Activated CD4-positive, alpha-beta T cell treated with anti-CD3 and anti-CD28 coated beads for 1 hour (primary cell): Measurements from ENCODE around the gene APOH.
"Not testable (repeated sequence)": the region's sequence is repeated elsewhere in the genome, so short reads cannot be mapped to it uniquely, and the experiment has no call there.

ENCODE experiments used
- DNase-seq: peaks from one replicate; pipeline ENCODE4 v3.0.0-alpha.2; 2020

Gene APOH, protein sequence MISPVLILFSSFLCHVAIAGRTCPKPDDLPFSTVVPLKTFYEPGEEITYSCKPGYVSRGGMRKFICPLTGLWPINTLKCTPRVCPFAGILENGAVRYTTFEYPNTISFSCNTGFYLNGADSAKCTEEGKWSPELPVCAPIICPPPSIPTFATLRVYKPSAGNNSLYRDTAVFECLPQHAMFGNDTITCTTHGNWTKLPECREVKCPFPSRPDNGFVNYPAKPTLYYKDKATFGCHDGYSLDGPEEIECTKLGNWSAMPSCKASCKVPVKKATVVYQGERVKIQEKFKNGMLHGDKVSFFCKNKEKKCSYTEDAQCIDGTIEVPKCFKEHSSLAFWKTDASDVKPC

DNA sequence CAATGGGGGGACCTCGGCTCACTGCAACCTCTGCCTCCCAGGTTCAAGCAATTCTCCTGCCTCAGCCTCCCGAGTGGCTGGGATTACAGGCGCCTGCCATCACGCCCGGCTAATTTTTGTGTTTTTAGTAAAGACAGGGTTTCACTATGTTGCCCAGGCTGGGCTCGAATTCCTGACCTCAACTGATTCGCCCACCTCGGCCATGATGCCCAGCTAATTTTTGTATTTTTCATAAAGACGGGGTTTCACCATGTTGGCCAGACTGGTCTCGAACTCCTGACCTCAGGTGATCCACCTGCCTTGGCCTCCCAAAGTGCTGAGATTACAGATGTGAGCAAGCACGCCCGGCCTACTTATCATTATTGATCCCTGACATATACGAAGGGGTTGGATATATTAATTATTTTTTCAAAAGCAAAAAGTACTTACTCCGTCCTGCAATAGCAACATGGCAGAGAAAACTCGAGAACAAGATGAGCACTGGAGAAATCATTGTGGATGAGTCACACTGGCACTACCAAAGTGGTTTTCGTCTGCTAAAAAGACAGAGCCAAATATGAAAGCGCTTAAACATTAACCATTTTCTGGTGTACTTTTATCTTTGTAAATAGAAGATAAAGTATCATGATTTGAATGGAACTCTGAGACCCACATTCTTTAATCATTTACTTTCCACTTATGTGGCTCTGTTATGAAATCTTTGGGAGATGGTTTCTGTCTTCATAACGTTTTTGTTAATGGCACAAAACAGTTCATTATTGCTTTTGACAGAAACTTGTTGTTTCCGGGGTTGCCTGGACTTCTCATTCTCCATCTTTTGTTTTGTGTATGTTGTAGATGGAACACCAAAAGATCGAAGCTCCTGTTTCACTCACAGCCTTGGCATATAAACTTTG, at the start of gene APOH:
Gene APOH, minus strand, starts transcription at position 529 of the 896 bp plus-strand sequence. Its CDS starts 36 bp downstream, at position 493.
- no peak for DNase-seq

DNA sequence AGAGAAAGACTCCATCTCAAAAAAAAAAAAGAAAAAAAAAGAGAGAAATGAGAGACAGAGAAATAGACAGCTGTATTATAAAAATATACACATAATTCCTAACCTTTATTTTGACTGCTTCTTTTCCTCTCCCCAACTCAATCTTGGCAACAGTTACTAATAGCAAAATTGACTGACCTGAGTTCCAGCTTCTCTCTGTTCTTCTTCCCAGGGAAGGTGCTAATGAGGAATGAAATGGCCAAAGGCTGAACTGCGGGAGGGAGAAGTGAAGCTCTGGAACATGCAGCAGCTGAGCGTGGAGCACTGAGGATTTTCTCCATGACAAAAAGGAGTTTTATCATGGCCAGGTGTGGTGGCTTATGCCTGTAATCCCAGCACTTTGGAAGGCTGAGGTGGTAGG, 48.0 kb upstream of the APOH start:
- no peak for DNase-seq

DNA sequence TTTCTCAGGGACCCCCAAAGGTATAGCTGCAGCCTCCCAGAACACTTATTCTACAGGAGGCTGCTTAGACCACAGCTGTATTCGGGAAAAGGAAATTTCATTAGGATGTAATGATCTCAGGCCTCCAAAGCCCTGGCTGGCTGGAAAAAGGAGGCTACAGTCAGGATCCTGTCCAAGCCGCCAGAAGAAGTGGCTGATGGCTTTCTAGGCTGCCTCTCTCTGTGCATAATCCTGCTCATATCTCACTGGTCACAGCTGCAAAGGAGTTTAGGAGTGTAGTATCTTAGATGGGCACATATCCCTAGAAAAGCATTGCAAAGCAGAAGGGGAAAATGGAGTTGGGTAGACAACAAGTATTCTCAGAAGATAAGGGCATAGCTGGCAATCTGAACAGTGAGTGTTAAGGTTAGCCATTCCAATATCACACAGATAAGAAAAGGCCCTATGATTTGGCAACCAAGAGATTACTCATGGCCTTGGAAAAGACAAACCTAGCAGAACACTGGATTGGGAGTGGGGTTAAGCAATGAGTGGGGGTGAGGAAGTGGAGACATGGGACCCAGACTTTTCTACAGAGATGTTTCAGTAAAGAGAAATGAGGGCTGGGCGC, 47.2 kb upstream of the APOH start:
- DNase-seq = no peak

DNA sequence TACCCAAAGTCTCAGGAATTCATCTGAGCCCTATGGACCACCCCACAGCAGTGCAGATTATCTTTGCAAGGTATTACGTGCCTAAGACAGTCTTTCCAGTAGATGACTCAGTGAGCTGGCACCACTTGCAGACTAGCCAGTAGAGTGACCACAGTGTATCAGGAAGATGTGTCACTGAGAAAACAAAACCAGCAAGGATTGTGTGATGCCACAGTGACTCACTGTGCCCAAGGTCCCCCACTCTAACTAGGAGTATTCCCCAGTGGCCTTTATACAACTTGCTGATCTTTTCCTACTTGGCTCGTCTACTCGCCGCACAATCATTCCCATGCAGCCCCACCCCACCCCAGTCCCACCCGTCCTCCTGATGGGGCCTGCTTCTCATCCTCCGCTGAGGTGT, 46.4 kb upstream of the APOH start:
- no peak for DNase-seq

DNA sequence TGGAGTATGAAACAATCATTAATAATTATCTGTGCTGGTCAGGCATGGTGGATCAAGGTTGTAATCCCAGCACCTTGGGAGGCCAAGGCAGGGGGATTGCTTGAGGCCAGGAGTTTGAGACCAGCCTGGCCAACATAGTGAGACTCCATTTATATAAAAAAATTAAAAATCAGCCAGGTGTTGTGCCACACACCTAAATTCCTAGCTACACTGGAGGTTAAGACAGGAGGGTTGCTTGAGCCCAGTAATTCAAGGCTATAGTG, 44.3 kb upstream of the APOH start:
- DNase-seq = no peak

DNA sequence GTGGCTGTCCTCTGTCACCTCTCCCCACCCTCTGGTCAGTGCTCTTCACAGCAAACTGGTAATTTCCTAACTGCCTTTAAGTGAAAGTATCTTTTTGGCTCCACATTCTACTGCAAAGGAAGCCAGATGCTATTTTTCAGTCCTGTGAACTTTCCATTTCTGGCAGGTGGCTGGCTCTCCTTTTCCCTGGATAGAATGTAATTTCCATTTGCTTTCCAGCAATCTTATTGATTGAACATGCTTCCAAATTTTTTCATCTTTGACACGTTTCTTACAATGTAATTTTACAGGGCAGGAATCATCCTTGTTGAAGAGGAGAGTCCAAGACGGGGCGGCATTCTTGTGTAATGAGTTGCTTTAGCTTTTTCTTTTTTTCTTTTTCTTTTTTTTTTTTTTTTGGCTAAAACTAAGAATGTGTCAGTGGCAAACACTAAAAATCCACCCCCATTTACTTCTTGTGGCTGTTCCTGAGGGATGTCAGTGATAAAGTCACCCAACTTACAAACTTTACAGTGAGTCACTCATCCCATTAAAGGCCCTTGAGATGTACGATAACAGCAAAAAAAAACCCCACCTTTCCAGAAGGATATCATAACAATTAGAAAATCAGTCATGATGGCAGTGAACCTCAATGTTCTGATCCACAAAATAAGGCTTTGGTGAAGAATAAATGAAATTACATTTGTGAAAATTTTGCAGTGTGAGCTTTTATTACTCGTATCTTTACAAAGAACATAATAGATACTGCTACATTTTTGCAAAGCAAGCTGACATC, 43.8 kb upstream of the APOH start:
- DNase-seq = no peak

DNA sequence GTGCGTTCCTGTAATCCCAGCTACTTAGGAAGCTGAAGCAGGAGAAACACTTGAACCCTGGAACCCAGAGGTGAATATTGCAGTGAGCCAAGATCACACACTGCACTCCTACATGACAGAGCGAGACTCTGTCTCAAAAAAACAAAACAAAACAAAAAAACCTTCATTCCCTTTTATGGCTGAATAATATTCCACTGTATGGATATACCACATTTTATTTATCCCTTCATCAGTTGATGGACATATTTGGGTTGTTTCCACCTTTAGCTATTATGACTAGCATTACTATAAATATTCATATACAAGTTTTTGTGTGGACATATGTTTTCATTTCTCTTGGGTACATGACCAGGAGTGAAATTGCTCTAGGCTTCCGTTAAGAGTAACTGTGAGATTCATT, 42.3 kb upstream of the APOH start:
- DNase-seq = no peak

DNA sequence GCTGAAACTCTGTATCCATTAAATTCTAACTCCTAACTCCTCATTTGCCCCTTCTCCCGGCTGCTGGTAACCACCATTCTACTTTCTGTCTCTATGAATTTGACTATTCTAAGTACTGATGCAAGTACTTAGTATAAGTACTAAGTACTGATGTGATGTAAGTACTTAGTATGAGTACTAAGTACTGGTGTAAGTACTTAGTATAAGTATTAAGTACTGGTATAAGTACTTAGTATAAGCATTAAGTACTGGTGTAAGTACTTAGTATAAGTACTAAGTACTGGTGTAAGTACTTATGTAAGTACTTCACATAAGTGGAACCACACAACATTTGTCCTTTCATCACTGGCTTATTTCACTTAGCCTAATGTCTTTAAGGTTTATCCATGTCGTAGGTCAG, 40.9 kb upstream of the APOH start:
- DNase-seq = no peak

DNA sequence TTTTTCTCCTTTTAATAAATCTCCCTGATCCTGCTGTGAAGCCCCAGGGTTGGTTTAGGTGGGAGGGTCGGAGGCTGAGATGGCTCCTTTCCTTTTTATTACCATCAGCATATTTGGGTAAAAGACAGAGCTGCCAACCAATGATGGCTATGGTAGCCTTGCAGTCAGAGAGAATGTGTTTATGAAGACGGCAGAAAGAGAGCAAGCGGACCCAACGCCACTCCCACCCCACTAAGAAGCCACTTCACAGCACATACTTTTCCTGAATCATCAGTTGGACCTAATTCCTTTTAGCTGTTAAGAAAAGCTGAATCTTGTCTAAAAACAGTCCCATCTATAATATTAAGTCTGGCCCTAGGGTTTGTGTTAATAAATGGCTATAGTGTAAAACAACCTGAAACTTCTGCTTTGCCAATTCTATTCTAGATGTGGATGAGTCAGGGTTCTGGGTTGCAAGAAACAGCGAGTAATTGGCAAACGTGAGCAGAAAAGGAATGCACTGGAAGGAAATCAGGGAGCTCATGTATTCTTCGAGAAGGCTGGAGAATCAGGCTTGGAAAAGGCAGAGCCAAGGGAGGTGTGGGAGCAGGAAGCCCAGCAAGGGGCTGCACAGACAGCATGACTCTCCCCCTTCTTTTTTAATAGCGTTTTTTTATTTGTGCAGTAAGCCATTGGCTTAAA, 39.2 kb upstream of the APOH start:
- no peak for DNase-seq

DNA sequence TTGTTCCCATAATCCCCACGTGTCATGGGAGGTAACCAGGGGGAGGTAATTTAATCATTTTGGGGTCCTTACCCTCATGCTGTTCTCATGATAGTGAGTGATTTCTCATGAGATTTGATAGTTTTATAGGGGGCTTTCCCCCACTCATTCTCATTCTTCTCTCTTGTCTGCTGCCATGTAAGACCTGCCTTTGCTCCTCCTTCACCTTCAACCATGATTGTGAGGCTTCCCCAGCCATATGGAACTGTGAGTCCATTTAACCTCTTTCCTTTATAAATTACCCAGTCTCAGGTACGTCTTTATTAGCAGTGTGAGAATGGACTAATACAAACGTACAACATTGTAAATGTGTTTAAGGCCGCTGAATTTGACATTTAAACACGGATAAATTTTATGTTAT, 35.5 kb upstream of the APOH start:
- DNase-seq = no peak

DNA sequence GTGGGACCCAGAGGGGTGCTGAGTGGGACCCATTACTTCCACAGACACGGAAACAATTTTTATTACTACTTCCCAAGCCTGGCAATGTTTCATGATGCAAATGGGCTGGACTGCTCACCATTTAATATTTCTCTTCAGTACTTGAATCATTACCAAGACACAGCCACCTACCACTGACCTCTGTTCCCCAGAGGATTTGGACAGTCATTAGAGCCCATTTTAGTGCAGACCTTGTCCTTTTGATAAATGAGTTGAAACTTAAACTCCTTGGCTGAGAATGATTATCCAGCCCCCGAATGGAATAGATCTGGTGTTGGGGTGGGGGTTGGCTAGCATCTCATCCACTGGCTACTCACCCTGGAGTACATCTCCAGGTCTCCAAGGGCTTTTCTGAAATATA, 33.6 kb upstream of the APOH start:
- no peak for DNase-seq

DNA sequence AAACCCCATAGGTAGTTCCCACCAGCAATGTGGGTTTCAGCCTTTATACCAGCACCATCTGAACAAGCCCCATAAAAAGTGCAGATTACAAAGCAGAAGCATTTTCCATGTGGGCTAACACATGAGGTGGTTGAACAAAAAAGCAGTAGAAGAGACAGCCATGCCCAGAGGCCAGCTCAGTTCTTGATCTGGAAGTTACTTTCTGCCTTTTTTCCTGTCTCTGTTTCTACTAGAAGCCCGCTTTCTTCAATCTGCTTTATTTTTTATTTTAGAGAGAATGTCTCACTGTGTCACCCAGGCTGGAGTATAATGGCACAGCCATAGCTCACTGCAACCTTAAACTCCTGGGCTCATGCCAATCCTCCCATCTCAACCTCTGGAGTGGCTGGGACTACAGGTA, 31.5 kb upstream of the APOH start:
- no peak for DNase-seq

DNA sequence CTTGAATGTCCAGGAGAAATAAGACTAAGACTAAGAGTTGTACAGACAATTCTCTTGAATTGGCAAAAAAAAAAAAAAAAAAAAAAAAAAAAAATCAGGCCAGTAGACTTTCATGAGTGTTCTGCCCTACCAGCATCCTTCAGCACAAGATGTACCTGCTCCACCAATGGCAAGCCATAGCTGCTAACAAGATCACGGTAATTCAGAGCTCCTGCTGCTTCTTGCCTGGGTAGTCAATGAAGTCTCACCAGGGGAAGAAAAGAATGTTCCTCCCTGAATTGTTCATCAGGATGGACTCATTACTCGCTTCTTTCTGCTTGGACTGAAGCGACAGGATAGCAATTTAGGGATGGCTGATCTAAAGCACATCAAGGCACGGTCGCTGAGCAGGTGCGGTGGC, 31.1 kb upstream of the APOH start:
- no peak for DNase-seq

DNA sequence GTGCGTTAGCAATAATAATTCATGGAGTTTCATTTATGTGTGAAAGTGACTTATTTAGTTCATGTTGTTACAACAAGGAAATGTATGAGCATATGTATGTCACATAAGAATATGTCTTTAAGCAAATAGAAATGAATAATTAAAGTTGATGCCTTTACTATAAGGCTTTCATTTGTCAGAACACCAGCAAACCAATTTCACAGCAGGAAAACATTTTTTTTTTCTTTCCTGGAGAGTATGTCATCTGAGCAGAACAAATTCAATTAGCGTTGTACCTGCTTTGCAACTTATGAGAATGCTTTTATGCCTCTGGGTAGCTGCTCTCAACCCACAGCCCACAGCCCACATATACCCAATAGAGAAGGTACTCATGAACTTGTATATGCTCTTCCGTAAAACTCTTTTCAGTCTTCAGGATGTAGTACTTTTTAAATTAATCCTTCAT, 26.3 kb upstream of the APOH start:
- no peak for DNase-seq

DNA sequence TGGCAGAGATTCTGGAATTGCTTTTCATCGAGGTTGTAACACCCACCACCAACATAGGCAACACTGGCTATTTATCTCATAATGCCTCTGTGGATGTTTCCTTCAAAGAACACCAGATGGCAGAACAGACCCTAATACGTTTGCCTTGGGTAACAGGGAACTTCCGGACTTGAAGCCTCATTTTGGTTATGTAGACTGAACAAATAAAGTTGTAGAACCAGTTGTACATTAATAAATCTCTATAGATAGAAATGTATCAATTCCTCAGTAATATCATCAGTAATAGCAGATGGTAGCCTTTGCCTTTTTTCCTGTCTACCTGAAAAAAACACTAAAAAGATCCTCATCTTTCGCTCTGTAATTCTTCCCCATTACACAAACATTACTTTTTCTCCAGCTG, 25.9 kb upstream of the APOH start:
- DNase-seq = no peak

DNA sequence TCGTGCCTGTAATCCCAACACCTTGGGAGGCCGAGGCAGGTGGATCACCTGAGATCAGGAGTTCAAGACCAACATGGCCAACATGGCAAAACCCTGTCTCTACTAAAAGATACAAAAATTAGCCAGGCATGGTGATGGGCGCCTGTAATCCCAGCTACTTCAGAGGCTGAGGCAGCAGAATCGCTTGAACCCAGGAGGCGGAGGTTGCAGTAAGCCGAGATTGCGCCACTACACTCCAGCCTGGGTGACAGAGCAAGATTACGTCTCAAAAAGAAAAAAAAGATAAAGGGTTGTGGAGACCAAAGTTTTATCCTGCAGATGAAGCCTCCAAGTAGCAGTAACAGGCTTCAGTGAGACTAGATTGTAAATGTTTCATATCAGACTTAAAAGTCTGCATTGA, 24.2 kb upstream of the APOH start:
- DNase-seq = not testable (repeated sequence)

DNA sequence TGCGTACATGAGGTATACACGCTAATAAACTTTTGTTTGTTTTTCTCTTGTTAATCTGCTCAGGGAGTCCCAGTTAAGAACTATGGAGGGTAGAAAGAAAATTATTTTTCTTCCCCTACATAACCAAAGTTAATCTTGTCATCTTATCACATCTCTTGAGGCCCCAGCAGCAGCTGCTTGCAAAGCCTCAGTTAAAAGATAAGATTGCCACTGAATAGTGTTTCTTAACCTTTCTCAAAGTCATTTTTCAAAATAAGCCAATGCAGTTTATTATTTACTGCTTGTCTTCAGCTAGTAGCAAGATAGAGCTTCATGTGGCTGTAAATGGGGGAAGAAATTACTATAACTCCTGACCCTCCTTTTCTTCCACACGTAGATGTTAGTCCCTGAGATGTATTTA, 21.5 kb upstream of the APOH start:
- no peak for DNase-seq

DNA sequence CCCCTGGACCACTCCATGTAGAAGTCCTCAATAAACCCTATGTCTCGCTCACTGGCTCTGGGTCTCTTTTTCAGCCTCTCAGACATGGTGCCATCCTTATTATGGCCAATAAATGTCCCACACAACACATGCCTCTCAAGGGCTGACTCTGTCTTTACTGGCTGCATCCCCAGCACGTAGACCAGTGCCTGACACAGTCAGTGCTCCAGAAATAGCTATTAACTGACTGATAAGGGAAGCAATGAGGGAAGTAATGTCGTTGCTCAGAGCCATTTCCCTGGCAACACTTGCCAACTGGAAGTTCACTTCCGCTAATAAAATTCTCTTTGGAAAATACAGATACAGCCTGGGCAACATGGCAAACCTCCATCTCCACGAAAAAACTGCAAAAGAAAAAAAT, 19.1 kb upstream of the APOH start:
- DNase-seq = no peak

DNA sequence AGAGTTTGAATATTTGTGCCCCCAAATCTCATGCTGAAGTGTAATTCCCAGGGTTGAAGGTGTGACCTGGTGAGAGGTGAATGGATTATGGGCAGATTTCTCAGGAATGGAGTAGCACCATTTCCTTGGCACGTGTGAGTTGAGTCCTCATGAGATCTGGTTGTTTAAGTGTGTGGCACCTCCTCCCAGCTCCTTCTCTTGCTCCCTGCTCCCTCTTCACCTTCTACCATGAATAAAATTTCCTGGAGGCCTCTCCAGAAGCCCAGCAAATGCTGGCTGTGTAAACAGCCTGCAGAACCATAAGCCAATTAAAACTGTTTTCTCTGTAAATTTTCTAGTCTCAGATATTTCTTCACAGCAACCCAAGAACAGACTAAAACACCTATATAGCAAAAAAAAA, 12.6 kb upstream of the APOH start:
- DNase-seq = no peak

DNA sequence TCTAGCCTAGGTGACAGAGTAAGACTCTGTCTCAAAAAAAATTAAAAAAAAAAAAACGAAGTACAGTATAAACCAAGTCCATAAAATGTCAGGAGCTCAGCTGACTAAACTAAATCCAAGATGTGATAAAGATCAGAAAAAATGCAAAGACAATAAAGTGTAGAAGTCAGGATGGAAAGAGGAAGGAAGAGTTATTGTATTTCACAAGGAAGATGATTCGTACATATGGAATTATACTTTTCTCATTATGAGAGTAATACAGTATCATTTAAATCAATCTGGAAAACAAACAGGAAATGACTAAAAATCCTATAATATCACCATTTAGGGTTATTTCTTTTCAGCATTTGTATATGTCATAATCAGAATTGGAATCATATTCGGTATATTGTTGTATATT, 11.4 kb upstream of the APOH start:
- DNase-seq = no peak

DNA sequence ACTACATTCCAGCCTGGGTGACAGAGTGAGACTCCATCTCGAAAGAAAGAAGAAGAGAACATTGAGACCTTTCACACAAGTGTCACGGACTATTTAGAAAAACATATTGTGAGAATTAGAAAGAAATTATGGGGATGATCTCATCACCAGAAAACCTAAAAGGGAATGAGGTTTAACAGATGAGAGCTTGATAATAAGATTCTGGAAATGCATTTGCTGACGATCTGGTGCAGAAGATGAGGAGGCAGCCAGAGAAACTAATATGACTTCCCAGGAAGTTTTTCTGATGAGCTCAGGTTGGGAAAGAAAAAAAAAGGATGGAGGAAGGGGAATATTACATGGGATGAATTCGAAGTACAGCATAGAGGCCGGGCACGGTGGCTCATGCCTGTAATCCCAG, 10.8 kb upstream of the APOH start:
- no peak for DNase-seq

DNA sequence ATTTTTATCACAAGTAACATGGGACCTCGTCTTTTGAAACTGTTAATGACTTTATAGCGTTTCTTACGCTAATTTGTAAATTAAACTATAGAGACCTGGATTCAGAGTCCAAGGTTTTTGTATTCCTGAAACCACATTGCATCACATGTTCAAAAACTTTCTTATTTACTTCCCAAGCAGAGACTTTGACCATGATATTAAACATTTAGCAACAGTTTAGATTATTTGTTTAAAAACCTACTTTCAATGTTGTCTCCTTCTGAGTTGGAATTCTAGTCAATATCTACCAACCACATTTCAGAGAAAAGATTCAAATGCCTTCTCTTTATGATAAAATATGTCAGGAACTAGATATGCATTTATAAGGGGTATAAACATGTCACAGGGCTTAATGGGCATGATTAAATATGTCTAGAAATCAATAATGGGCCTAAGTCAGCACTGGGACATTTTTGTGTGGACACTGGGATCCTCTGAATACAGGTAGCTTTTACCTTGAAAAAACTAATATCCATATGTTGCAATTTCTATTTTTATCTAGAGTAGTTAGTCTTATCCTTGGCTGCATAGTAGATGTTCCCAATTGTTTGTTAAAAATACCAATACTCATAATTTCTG, 6.3 kb upstream of the APOH start:
- no peak for DNase-seq
